Lung (tissue), 12 donors: ENCODE measurements around the gene LSMEM2. TPM values are rescaled to one million over a fixed set of nuclear protein-coding genes. Genes with fewer than 3 reads are reported as not detected.

ENCODE experiments used
- ATAC-seq: fragments of 200-7000 bp; cut with Tn5 transposase; one replicate; pipeline ENCODE4 v1.9.1; 2020; ENCODE audit warnings: moderate number of reproducible peaks; ENCODE audit not compliant: insufficient read depth, low FRiP score
- DNase-seq, 3 donors: peaks; one replicate each; pipeline ENCODE4 v3.0.0-alpha.2; 2013 to 2017
- H3K27ac ChIP-seq, 2 donors: one replicate each; pipeline ENCODE4 v1.5.1; 2013; ENCODE audit warnings: mild to moderate bottlenecking in 2 of 2, moderate library complexity in 2 of 2, control low read depth in 1 of 2, inconsistent platforms in 1 of 2, low read depth in 1 of 2, low read length in 1 of 2
- H3K27me3 ChIP-seq, 3 donors: one replicate each; pipeline ENCODE4 v1.5.1; 2013; ENCODE audit warnings: low read length in 2 of 3; ENCODE audit not compliant: control insufficient read depth in 3 of 3, insufficient read depth in 3 of 3
- H3K36me3 ChIP-seq, 4 donors: one replicate each; pipeline ENCODE4 v1.5.1; 2013; ENCODE audit warnings: low read length in 4 of 4, mild to moderate bottlenecking in 1 of 4, moderate library complexity in 1 of 4; ENCODE audit not compliant: control insufficient read depth in 4 of 4, insufficient read depth in 4 of 4
- H3K4me1 ChIP-seq, 5 donors: one replicate each; pipeline ENCODE4 v1.5.1; 2013; ENCODE audit warnings: low read length in 5 of 5, mild to moderate bottlenecking in 2 of 5, moderate library complexity in 1 of 5; ENCODE audit not compliant: control insufficient read depth in 5 of 5, insufficient read depth in 5 of 5
- H3K4me3 ChIP-seq: one replicate; pipeline ENCODE4 v1.5.1; 2013; ENCODE audit warnings: mild to moderate bottlenecking, control low read depth, moderate library complexity
- H3K9ac ChIP-seq, 2 donors: one replicate each; pipeline ENCODE4 v1.5.1; 2013; ENCODE audit warnings: low read length in 2 of 2, control low read depth in 1 of 2; ENCODE audit not compliant: insufficient read depth in 1 of 2
- H3K9me3 ChIP-seq, 4 donors: one replicate each; pipeline ENCODE4 v1.5.1; 2013; ENCODE audit warnings: low read length in 3 of 4, mild to moderate bottlenecking in 1 of 4, moderate library complexity in 1 of 4; ENCODE audit not compliant: control insufficient read depth in 4 of 4, insufficient read depth in 3 of 4
- CTCF ChIP-seq: IDR thresholded peaks from 2 replicates; pipeline ENCODE4 v1.5.1; 2012; ENCODE audit warnings: mild to moderate bottlenecking; ENCODE audit errors: control extremely low read depth, extremely low read depth
- WGBS, 2 donors: extraction: QIAGEN DNeasy Blood & Tissue Kit; methylation state at CpG; one replicate each; pipeline ENCODE4 v1.1.7; 2013; 5-methylcytosine and 5-hydroxymethylcytosine counted together
- polyA plus RNA-seq, 2 donors: library from polyadenylated mRNA; stranded (reverse); fragments of 200-250 nt; gene quantifications; one replicate each; pipeline ENCODE4 v1.2.1, GENCODE V29; 2013
- total RNA-seq, 2 donors: library from RNA; depleted of rRNA in 1 of 2; stranded (reverse); fragments of >200 nt in 1 of 2; gene quantifications; one replicate each; pipeline ENCODE4 v1.2.1, GENCODE V29; 2014 to 2021
- donor health status: control.
- donor health status: control.
- donor health status: Bipolar disorder and iron deficiency.
- donor health status: healthy.
- donor health status: DM: yes; HTN: yes; CAD: no.

LSMEM2 gene
- total and polyA plus RNA-seq, 4 donors = 0.10 to 0.49 (median 0.12) TPM; not detected in 1

- TF ChIP-seq CTCF = no peak
- 83% methylated on average over 11 of the region's 11 CpGs for WGBS, 2 donors
- Histone ChIP-seq H3K27ac (no peak overlapping the region), H3K27me3 (no peaks in the 10 kb centered on the region), H3K9me3 (no peaks in the 10 kb centered on the region), H3K4me3 (no peak overlapping the region), H3K9ac (no peak overlapping the region), H3K36me3 (peaks cover 12 to 26% (median 16%) of the 10 kb centered on the region in 4 donors), H3K4me1 (peaks cover 2 to 36% (median 13%) of the 10 kb centered on the region in 5 donors)
- no peak for DNase-seq
- no peak for ATAC-seq
These were observed 46.8 kb downstream of the LSMEM2 start for GRCh38 chr3:50325497-50326181.

DNA sequence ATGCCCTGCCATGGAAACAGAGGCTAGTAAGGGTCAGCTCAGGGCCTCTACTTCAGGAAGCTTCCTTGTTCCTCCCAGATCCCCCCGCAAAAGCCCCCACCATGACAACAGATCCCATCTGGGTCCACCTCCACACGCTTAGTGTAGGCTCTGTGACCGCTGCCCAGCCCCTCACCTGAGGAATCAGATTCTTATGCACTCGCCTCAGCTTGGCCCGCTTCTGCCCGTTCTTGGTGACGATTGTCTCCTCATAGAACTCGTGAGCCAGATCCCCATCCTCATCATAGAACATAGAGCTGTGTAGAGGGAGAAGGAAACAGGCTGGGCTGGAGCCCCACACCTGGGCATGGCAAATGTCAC is 47.3 kb downstream of the LSMEM2 start:
- peaks cover 2 to 36% (median 13%) of the 10 kb centered on the region in 5 donors for H3K4me1 ChIP-seq
- DNase-seq (no peak), ATAC-seq (no peak)
- peaks cover 17 to 31% (median 21%) of the 10 kb centered on the region in 4 donors for H3K36me3 ChIP-seq
- H3K27me3 ChIP-seq = no peaks in the 10 kb centered on the region
- H3K4me3 ChIP-seq = no peak overlapping the region
- H3K27ac ChIP-seq = no peak overlapping the region
- 94% methylated on average over 8 of the region's 8 CpGs for WGBS, 2 donors
- H3K9ac ChIP-seq = no peak overlapping the region
- TF ChIP-seq CTCF = no peak
- H3K9me3 ChIP-seq = no peaks in the 10 kb centered on the region

DNA sequence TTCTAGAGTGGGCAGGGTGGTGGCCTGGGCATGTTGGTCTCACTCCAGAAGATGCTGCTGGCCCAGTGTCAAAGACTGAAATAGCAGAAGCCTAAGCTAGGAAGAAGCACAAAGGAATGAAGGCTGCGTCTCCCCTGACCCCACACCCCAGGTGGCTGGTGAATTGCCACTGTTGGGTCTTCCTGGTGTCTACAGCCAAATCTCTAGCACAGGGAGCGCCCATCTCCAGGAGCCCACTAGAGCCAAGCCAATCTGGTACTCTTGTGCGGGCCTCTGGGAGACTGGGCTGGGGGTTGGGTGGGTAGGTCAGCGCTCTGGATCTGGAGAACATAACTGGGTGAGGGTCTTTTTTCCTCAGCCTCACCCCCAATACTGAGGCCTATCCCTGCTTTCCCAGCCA is 48.2 kb downstream of the LSMEM2 start:
- DNase-seq (no peak), ATAC-seq (no peak)
- no peak for TF ChIP-seq CTCF
- 73 to 74% methylated on average over 4 of the region's 4 CpGs for WGBS, 2 donors
- Histone ChIP-seq H3K4me3 (peak overlapping the region; percentile 86), H3K4me1 (peaks cover 2 to 32% (median 12%) of the 10 kb centered on the region in 5 donors), H3K9ac (peak overlapping the region in 1 of 2 donors; percentile 62), H3K36me3 (peaks cover 26 to 41% (median 30%) of the 10 kb centered on the region in 4 donors), H3K9me3 (no peaks in the 10 kb centered on the region), H3K27ac (peak overlapping the region in 1 of 2 donors; percentile 89), H3K27me3 (no peaks in the 10 kb centered on the region)
